H1 (cell line): ENCODE results near the gene PPP1R2. TPM values are rescaled to one million over a fixed set of nuclear protein-coding genes. Genes with fewer than 3 reads are reported as not detected.

Source experiments
- CHD1 ChIP-seq: IDR thresholded peaks from 2 replicates; pipeline ENCODE4 v1.6.1; 2012; ENCODE audit warnings: low read depth, low read length, improper control_type of control experiment
- EGR1 ChIP-seq: IDR thresholded peaks from 2 replicates; pipeline ENCODE4 v1.6.1; 2011; ENCODE audit warnings: low read depth, low read length, borderline replicate concordance
- FOSL1 ChIP-seq: IDR thresholded peaks from 2 replicates; pipeline ENCODE4 v1.6.1; 2011; ENCODE audit warnings: mild to moderate bottlenecking, low read depth, low read length, moderate library complexity; ENCODE audit not compliant: insufficient read depth
- PHF8 ChIP-seq: fragments of 200-600 bp; sonication (generic); conservative IDR thresholded peaks from 2 replicates; pipeline ENCODE4 v1.7.1; 2012; ENCODE audit warnings: low read depth, mild to moderate bottlenecking, inconsistent platforms, low read length, moderate library complexity
- SIX5 ChIP-seq: IDR thresholded peaks from 2 replicates; pipeline ENCODE4 v1.6.1; 2011; ENCODE audit warnings: mild to moderate bottlenecking, low read depth, low read length
- SUZ12 ChIP-seq: fragments of 200-600 bp; sonication (generic); IDR thresholded peaks from 2 replicates; pipeline ENCODE4 v1.6.1; 2012; ENCODE audit warnings: mild to moderate bottlenecking, inconsistent platforms, low read length, moderate library complexity, mixed read lengths
- YY1 ChIP-seq: IDR thresholded peaks from 2 replicates; pipeline ENCODE4 v1.6.1; 2011; ENCODE audit warnings: low read depth, mild to moderate bottlenecking, low read length
- polyA plus RNA-seq, 7 experiments: library from polyadenylated mRNA; depleted of rRNA in 3 of 7; stranded (reverse) in 5 of 7; unstranded in 2 of 7; fragments of >200 nt in 5 of 7; fragments of 200-250 nt in 2 of 7; gene quantifications; 1 replicate in 5 of 7; 2 replicates in 1 of 7; 4 replicates in 1 of 7; pipeline versions ENCODE4 v1.2.1 to v1.2.3, GENCODE V29; 2011 to 2013; ENCODE audit warnings: missing spikeins in 2 of 7, mixed read lengths in 2 of 7
- total RNA-seq: library from RNA; stranded (reverse); fragmentation: NEBNext Ultra II Directional; extraction: Animal tissue kit (Norgen Biotek cat#: 25700); gene quantifications from 2 replicates; pipeline ENCODE4 v1.2.1, GENCODE V29; 2021
- TF ChIP-seq, protein P1 (sequence below): fragments of 300-600 bp; sonication (generic); IDR thresholded peaks from 2 replicates; pipeline ENCODE4 v1.7.1; 2012; ENCODE audit warnings: low read length, moderate library complexity, mild to moderate bottlenecking, inconsistent platforms; ENCODE audit not compliant: insufficient replicate concordance

PPP1R2 gene
- total and polyA plus RNA-seq, 2 of the 8 experiments (the other 6 are each of a cell fraction or from before 2014, with no cell fraction given), result 14.0 to 26.5 TPM

DNA sequence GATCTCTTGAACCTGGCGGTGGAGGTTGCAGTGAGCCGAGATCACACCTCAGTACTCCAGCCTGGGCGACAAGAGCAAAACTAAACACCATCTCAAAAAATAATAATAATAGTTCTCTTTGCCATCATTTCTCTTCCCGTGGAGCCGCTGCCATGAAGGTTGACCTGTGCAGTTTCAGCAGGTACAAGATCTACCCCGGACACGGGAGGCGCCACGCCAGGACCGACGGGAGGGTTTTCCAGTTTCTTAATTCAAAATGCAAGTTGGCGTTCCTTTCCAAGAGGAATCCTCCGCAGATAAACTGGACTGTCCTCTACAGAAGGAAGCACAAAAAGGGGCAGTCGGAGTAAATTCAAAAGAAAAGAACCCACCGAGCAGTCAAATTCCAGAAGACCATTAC is 11.3 kb upstream of the PPP1R2 start (continued):
- TF ChIP-seq SUZ12 (no peak), YY1 (no peak), PHF8 (no peak), FOSL1 (no peak), EGR1 (no peak), CHD1 (no peak), SIX5 (no peak)
- TF ChIP-seq, protein P1, sequence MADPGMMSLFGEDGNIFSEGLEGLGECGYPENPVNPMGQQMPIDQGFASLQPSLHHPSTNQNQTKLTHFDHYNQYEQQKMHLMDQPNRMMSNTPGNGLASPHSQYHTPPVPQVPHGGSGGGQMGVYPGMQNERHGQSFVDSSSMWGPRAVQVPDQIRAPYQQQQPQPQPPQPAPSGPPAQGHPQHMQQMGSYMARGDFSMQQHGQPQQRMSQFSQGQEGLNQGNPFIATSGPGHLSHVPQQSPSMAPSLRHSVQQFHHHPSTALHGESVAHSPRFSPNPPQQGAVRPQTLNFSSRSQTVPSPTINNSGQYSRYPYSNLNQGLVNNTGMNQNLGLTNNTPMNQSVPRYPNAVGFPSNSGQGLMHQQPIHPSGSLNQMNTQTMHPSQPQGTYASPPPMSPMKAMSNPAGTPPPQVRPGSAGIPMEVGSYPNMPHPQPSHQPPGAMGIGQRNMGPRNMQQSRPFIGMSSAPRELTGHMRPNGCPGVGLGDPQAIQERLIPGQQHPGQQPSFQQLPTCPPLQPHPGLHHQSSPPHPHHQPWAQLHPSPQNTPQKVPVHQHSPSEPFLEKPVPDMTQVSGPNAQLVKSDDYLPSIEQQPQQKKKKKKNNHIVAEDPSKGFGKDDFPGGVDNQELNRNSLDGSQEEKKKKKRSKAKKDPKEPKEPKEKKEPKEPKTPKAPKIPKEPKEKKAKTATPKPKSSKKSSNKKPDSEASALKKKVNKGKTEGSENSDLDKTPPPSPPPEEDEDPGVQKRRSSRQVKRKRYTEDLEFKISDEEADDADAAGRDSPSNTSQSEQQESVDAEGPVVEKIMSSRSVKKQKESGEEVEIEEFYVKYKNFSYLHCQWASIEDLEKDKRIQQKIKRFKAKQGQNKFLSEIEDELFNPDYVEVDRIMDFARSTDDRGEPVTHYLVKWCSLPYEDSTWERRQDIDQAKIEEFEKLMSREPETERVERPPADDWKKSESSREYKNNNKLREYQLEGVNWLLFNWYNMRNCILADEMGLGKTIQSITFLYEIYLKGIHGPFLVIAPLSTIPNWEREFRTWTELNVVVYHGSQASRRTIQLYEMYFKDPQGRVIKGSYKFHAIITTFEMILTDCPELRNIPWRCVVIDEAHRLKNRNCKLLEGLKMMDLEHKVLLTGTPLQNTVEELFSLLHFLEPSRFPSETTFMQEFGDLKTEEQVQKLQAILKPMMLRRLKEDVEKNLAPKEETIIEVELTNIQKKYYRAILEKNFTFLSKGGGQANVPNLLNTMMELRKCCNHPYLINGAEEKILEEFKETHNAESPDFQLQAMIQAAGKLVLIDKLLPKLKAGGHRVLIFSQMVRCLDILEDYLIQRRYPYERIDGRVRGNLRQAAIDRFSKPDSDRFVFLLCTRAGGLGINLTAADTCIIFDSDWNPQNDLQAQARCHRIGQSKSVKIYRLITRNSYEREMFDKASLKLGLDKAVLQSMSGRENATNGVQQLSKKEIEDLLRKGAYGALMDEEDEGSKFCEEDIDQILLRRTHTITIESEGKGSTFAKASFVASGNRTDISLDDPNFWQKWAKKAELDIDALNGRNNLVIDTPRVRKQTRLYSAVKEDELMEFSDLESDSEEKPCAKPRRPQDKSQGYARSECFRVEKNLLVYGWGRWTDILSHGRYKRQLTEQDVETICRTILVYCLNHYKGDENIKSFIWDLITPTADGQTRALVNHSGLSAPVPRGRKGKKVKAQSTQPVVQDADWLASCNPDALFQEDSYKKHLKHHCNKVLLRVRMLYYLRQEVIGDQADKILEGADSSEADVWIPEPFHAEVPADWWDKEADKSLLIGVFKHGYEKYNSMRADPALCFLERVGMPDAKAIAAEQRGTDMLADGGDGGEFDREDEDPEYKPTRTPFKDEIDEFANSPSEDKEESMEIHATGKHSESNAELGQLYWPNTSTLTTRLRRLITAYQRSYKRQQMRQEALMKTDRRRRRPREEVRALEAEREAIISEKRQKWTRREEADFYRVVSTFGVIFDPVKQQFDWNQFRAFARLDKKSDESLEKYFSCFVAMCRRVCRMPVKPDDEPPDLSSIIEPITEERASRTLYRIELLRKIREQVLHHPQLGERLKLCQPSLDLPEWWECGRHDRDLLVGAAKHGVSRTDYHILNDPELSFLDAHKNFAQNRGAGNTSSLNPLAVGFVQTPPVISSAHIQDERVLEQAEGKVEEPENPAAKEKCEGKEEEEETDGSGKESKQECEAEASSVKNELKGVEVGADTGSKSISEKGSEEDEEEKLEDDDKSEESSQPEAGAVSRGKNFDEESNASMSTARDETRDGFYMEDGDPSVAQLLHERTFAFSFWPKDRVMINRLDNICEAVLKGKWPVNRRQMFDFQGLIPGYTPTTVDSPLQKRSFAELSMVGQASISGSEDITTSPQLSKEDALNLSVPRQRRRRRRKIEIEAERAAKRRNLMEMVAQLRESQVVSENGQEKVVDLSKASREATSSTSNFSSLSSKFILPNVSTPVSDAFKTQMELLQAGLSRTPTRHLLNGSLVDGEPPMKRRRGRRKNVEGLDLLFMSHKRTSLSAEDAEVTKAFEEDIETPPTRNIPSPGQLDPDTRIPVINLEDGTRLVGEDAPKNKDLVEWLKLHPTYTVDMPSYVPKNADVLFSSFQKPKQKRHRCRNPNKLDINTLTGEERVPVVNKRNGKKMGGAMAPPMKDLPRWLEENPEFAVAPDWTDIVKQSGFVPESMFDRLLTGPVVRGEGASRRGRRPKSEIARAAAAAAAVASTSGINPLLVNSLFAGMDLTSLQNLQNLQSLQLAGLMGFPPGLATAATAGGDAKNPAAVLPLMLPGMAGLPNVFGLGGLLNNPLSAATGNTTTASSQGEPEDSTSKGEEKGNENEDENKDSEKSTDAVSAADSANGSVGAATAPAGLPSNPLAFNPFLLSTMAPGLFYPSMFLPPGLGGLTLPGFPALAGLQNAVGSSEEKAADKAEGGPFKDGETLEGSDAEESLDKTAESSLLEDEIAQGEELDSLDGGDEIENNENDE, result no peak
